Stimulated activated CD8-positive, alpha-beta memory T cell treated with anti-CD3 and anti-CD28 coated beads, Interleukin-7, amount 100 ng/mL, for 48 hours (primary cell): ENCODE results near the gene AQP12B.

Experiments
- DNase-seq, 2 donors: peaks; one replicate each; pipeline ENCODE4 v3.0.0-alpha.2; 2020; ENCODE audit warnings: low read depth in 1 of 2; ENCODE audit errors: extremely low read depth in 1 of 2

AQP12B gene

DNA sequence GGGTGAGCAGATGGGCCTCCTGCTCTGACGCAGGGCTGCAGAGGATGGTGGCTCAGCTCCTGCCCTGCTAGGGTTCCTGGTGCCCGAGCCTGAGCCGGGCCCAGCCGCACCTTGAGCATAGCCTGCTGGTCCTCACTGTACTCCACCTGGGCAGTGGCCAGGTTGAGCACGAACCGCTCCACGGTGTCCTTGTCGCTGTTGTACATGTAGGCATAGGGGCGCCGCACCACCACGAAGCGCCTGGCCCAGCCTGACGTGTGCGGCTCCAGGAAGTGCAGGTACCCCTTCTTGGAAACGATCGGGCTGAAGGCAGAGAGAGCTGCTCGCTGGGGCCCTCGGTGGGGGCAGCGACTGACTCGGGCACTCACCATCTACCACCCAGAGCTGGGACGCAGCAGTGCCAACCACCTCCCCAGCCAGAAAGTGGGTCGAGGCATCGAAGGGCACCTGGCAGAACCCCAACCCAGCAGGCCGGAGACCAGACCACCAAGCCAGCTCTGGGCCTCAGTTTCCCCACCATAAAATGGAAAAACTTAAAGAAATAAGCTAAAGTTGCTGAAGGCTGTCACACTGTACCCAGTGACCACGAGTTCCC is 36.3 kb upstream of the AQP12B start:
- no peak for DNase-seq

DNA sequence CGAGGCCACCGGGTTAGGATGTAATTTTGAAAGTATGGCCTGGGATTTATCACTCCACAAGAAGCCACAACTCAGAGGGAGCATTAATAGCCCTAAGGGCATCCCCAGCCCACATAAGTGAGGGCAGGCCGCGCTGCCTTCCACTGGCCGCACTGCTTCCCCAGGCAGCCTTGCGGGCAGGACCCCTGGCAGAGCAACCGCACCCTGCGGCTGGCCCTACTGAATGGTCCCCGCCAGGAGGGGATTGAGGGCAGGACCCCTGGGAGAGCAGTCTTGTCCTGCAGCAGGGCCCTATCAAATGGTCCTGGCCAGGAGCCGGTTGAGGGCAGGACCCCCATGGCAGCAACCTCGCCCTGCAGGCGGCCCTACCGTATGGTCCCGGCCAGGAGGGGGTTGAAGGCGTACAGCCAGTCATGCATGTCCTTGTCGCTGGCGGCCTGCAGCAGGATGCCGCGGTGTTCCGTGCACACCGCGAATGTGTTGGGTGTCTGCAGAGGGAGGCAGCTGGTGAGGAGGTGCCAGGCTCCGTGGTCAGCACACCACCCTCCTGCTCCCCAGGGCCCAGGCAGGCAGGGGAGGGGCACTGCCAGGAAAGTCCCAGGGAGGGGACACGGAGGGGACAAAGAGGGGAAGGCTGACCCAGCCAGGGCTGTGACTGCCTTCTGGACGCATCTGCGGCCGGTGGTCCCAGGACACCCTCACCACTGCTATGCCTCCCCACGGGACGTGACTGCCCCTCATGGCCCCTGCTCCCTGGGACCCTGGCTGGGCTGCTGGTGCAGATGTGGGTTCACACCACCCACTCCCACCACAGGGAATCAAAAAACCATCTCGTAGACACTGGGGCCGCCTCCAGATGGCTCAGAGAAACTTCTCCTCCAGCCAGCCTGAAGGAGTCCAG is 35.2 kb upstream of the AQP12B start:
- no peak for DNase-seq

DNA sequence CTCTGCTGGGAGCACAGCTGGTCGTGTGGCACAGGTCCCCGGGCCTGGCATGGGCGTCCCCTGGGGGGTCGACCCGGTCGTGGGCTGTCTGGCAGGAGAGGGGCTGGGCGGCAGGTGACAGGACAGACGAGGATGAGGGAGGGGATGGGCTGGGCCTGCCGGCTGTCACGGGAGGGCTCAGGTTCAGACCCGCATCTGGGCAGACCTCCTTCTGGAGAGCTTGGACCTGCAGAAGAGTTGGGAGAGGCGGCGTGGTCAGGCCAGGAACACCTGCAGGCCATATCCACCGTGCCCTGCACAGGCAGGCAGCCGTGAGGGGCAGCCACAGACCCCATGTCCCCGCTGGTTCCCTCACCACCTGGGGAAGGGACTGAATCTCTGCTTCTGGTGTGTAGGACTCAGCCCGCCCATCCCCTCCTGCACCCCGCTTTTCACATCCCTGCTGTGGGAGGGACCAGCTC is 34.5 kb upstream of the AQP12B start:
- no peak for DNase-seq

DNA sequence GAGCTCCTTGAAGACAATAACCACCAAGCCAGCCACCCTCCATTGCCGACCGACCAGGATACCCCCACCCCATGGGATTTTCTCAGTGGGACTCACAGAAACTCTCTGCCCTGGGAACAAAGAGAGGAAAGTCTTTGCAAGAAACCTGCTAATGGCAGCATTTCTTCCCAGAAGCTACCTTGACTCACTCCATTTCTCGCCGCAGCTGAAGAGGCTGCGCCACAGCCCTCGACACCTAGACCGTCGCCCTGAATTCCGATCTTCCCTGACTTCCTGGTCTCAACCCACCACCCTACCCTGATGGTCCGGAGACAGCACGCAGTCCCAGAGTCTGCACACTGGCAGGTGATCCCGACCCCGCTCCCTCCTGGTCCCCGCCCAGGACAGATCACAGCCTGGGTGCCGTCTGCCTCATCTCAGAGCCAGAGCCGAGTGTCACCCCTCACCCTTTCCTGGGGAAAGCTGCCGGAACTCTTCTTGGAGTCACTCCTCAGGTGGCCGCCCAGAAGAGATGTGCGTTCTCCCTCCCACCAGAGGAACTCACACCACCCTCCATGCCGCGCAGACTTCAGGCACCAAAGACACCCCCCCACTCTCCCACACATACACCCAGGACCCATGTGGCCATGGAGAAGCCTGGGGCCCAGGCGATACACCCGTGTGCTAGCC is 33.6 kb upstream of the AQP12B start:
- no peak for DNase-seq

DNA sequence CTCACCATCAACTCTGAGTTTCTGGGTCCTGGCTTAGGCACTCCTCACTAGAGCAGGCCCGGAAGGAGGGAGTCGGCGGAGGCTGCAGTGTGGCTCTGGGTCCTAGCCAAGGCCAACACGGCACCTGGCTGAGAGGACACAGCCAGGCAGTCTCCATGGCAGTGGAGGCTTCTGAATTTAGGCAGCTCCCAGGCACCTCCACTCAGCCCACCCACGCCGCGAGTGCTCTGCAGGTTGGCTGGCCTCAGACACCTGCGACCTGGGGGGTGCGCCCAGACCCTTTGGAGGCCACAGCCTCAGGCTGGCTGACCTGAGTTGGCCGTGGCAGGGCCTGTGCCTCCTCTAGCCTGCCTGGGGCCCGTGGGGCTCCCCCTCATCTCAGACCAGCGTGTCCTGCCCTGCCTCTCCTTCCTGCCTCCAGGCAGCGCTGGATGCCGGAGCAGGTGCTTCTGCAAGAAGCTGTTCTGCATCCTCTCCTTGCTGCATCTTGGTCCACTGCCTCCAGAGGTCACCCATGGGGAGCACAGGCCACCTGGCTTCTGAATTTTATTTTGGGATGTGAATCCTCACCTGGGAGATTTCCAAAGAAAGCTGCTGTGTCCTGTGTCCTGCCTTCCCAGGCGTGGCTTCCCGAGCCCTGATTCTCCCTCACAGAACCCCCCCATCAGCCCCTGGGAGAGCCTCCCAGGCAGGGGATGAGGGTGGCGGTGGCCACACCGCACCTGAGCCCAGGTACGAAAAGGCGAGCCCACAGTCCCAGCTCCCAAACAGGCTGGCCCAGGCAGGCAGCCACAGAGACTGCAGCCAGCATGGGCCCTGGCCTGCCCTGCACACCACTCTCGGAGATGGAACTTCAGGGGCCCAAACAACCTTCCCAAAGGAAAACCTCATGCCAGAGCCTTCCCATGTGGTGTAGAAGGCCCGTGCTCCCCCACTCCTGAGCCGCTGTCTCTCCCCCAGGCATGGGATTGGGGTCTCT is 32.4 kb upstream of the AQP12B start:
- no peak for DNase-seq

DNA sequence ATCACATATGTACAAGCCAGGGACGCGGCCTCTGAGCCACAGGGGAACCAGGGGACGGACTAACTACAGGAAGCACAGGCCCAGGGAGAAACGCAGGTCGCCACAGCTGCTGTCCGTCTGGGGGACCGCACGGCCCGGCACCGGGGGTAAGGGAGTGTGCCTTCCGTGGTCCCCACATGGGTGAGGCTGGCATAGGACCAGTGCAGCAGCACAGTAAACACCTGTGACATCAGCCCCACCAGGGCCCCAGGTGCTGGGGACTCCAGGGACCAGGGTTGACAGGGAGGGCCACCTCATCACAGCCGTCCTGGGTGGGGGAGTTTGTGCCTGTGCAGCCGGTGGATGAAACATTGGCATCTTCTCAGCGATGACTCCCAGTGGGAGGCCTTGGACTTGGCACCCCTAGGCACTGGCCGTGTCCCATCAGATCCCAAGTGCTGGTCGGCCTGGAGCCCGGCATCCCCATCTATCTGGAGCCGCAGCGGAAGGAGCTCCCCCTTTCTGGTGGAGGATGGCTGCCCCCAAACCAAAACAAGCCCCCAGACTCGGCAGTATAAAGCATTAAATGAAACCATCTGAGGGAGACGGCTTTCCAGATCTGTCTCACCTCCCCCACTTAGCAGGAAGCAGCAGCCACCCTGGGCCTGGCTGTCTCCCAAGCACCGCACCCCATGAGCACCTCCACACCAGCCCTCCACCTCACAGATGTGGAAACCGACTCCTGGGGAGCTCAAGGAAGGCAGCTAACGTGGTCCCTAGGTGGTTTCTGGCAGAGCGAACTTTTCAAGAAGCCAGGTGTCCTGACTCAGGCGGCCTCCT is 31.5 kb upstream of the AQP12B start:
- DNase-seq: no peak

DNA sequence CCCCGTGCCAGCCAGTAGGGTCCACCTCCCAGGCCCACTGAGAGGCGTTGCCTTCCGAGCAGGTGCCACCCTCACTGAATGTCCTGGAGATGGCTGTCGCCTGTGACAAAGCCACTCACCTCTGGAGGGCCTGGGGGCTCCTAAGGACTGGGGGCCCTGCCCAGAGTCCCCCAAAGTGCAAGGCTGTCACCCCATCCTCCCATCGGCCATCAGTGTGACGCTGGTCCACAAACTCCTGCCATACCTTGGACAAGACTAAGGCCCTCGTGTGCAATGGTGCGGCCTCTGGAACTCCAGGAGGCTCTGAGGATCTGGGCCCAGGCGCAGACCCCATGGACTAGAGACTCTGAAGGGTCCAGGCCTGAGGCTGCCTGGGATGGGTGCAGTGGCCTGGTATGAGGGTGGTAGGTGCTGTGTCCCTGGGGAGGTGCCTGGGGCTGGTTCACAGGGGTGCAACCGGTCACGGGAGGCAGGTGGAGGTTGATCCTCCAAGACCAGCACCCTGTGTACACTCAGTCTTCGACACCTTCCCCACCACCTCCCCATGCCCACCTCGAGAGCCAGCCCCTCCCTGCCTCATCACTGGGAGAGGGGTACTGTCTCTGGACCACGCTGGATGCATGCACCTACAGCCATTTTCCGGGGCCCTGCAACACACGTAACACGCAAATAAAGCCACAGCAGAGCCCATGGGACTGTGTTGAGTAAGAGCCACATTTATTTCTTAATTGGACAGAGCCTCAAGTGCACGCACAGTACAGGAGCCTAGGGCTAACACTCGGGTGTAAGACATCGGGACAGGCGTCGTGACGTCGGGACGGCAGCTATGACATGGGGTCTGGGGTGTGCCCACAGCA is 30.6 kb upstream of the AQP12B start:
- no peak for DNase-seq

DNA sequence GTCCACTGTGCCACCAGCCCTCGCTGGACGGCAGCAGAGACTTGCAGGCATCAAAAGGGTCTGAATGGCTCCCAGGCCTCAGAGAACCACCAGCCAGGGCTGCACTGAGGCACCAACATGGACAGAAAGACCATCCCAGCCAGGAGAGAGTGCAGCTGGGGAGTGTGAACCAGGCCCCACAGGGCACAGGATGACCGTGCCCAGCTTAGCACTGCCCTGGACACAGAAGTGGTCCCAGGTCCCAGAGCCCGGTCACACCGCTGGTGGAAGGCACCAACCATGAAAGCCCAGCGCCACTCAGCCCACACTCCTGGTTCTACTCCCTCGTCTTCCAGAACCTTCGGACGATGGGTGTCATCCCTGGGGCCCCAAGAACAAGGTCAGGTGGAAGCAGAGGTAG is 29.4 kb upstream of the AQP12B start:
- DNase-seq: no peak

DNA sequence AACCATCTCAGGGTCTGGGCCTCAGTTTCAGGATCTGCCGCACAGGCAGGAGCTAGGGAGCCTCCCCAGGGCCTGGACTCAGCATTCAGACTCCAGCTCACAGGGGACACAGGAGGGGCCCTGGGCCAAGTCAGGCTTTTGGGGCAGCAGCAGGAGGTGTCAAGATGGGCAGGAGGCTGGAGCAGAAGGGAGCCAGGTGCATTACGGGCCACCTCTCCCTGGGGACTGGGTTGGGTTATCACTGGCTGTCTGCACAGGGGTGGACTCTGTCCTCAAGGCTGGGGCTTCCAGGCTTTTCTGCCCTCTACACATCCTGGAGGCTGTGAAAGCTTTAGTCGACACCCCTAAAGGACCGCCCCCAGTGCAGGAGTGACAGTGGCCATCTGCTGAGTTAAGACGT is 29.0 kb upstream of the AQP12B start:
- no peak for DNase-seq

DNA sequence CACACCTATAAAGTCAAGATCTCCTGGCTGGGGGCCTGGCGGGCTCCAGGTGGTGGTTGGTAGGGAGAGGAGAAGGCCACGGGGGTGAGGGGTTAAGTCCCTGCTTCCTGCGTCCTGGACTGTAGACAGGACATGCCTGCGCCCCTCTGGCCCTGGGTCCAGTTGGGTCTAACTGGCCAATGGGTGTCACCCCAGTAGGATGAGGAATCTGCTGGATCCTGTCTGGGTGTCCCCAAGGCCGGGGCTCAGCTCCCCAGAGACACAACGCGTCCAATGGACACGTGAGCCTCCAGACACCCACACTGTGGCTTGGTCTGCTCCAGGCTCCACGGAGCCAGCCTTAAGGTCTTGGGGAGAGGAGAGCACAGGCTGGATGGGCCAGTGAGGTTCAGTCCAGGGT is 28.6 kb upstream of the AQP12B start:
- DNase-seq: no peak

DNA sequence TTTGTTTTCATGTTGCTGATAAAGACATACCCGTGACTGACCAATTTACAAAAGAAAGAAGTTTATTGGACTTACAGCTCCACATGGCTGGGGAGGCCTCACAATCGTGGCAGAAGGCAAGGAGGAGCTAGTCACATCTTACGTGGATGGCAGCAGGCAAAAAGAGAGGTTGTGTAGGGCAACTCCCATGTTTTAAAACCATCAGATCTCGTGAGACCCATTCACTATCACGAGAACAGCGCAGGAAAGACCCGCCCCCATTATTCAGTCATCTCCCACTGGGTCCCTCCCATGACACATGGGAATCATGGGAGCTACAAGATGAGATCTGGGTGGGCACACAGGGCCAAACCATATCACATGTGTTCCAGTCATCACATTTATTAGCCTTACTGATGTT is 25.8 kb upstream of the AQP12B start:
- no peak for DNase-seq

DNA sequence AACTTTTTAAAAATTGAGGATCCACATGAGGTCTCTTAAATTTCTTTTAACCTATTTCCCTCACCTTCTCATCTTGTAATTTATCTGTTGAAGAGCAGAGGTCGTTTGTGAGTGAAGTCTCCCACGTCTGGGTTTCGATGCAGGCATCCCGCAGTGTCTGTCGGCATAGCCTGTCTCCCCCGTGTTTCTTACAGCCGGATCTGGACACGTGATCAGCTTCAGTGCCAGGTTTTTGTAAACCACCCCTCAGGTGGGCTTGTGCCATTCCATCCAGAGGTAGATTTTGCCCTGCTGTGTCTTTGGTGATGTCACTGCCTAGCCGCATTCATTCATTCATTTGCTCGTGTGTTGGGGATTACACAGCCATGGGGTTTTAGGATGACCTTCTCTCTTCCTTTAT is 25.1 kb upstream of the AQP12B start:
- DNase-seq: no peak

DNA sequence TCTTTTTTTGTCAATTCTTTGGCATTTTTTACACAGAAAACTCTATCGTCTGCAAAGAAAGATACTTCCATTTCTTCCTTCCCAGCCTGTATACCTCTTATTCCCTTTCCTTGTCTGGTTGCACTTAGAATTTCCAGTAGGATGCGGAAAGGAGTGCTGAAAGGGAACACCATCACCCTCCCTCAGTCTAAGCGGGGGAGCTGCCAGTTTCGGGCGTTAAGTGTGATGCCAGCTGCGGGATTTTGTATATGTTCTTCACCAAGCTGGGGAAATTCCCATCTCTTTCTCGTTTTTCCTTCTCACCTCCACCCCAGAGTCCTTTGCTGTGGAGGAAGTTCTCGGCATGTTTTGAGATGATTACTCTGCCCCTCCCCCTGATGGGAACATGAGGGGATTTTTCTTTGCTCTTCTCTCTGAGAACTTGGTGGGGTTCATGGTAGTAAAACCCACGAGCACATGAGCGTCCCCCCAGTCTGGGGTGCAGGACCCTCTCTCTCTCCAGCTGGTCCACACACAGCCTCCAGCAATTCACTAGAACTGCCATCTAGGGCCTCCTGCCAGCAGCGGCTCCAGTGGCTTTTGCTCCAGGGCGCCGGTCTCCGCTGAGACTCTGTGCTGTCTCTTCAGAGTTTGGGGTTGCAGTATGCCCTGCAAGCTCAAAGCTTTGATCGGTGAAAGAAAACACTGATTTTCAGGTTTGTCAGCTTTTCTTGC is 24.5 kb upstream of the AQP12B start:
- DNase-seq: no peak

DNA sequence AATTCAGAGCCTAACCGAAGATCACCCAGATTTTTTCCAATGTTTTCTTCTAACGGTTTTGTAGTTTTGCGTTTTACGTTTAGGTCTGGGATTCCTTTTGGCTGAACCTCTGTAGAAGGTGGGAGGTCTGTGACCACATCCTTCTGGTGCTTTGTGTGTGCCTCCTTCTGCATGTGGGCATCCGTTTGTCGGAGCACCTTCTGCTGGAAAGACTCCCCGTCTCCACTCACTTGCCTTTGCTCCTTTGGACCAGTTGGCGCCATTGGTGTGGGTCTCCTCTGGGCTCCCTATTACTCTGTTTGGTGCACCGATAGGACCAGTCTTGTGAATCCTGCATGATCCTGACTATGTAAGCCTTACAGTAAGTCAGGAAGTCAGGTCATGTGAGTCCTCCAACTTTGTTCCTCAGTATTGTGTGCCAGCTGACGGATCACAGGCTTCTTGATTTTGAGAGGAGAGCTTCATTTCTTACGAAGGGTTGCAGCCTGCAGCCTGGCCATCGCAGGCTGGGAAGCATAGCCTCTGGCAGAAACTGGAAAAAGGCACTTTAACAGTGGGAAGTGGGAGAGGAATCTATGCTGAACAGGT is 22.6 kb upstream of the AQP12B start:
- no peak for DNase-seq

DNA sequence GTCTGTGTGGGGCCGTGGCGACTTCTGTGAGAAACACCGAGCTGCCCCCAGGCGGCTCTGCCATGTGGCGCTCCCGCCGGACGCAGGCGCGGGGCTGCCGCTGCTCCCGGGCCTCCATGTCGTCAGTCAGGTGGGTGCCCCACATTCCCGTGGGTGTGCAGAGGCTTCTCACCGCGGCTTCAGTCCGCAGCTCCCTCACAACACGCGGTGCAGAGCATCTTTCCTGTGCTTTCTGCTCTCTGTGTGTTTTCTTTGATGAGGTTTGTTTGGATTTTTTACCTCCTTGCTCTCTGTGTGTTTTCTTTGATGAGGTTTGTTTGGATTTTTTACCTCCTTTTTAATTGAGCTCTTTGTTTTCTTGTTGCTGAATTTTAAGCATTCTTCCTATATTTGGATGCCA is 22.0 kb upstream of the AQP12B start:
- DNase-seq: peak; percentile 11 to 17

DNA sequence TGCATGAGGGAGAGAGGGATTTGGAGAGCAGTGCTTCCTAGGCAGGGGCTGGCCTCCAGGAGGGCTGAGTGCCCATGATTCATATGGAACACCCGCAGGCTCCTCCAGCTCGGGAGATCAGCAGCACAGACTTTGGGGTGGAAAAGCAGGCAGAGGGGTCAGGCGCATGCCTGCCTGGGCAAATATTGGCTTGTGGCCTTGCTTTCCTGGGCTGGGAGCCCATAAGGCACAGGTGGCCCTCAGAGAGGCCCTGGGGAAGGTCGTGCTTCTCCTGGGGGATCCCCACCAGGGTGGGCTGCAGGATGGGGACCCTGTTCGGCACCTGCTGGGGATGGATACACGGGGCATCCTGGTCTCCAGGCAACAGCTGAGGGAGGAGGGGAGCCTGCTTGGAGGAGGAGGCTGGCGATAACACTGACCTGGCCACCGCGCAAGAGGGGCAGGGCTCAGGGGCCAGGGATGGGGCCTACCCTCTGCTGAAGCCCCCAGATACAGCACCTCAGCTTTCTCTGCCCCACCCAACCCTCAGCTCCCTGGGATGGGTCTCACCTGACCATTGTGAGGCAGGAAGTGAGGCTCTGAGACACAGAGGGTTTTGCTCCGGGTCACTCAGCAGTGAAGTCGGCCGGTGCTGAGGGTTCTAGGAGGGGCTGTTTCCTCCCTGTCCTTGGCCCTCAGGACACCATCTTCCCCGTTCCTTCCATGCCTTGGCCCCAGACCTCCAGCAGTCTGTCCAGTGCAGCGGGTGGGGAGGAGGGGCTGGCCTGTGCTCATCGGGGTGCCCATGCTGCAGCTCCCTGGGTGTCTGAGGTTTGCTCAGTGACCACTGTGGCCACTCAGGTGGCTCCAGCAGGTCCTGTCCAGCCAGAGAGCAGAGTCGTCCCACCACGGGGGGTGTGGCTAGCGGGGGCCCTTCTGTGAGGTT is 21.0 kb upstream of the AQP12B start:
- no peak for DNase-seq

DNA sequence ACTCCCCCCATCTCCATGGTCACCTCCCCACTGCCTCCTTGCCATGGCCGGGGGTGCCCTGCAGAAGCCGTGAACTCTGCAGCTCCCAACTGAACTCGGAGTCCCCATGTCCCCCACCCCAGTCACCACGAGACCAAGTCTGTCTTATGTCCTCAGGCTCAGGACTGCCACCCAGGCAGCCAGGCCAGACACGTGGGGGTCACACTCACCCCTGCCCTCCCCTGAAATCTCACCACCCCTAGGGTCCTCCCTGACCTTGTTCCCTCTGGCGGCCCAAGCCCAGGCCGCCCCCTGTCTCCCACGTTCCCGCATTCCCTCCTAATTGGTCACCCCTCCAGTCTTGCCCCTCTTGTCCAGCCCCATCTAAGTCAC is 19.9 kb upstream of the AQP12B start:
- no peak for DNase-seq
